HepG2 (cell line): ENCODE results near the gene OSBPL10. TPM values are rescaled to one million over a fixed set of nuclear protein-coding genes. Genes with fewer than 3 reads are reported as not detected.

ENCODE experiments used
- FOSL1 ChIP-seq: sonication (generic); formaldehyde crosslinking; IDR thresholded peaks from 2 replicates; pipeline ENCODE4 v1.9.0; 2021; ENCODE audit warnings: missing genetic modification reagents, borderline replicate concordance
- FOXK2 ChIP-seq: fragments of 450-650 bp; IDR thresholded peaks from 2 replicates; pipeline ENCODE4 v1.6.1; 2016
- KDM5B ChIP-seq: sonication (generic); formaldehyde crosslinking; IDR thresholded peaks from 2 replicates; pipeline ENCODE4 v1.4.0; 2020; ENCODE audit warnings: missing genetic modification reagents, mild to moderate bottlenecking, borderline replicate concordance
- MZF1 ChIP-seq: sonication (generic); formaldehyde crosslinking; IDR thresholded peaks from 2 replicates; pipeline ENCODE4 v1.8.1; 2023; ENCODE audit warnings: mild to moderate bottlenecking, missing genetic modification reagents, borderline replicate concordance
- PAF1 ChIP-seq: IDR thresholded peaks from 2 replicates; pipeline ENCODE4 v1.6.1; 2016; ENCODE audit warnings: missing genetic modification reagents, missing compliant biosample characterization
- PAXIP1 ChIP-seq: sonication (generic); formaldehyde crosslinking; conservative IDR thresholded peaks from 2 replicates; pipeline ENCODE4 v1.4.0; 2020; ENCODE audit warnings: mild to moderate bottlenecking, missing genetic modification reagents, moderate library complexity
- POLR2AphosphoS5 ChIP-seq: IDR thresholded peaks from 2 replicates; pipeline ENCODE4 v1.6.1; 2012; ENCODE audit warnings: low read depth, low read length
- SAP130 ChIP-seq: IDR thresholded peaks from 2 replicates; pipeline ENCODE4 v1.6.1; 2016; ENCODE audit warnings: low read depth
- SCMH1 ChIP-seq: sonication (generic); formaldehyde crosslinking; IDR thresholded peaks from 2 replicates; pipeline ENCODE4 v1.9.0; 2021; ENCODE audit warnings: missing genetic modification reagents, mild to moderate bottlenecking, borderline replicate concordance
- YEATS2 ChIP-seq: sonication (generic); formaldehyde crosslinking; IDR thresholded peaks from 2 replicates; pipeline ENCODE4 v1.4.0; 2020; ENCODE audit warnings: missing genetic modification reagents, borderline replicate concordance
- ZFP37 ChIP-seq: sonication (generic); formaldehyde crosslinking; IDR thresholded peaks from 2 replicates; pipeline ENCODE4 v1.4.0; 2020; ENCODE audit warnings: missing genetic modification reagents, borderline replicate concordance
- ZFP41 ChIP-seq: sonication (generic); formaldehyde crosslinking; IDR thresholded peaks from 2 replicates; pipeline ENCODE4 v1.4.0; 2020; ENCODE audit warnings: mild to moderate bottlenecking, missing genetic modification reagents, borderline replicate concordance
- ZNF280D ChIP-seq: sonication (generic); formaldehyde crosslinking; IDR thresholded peaks from 2 replicates; pipeline ENCODE4 v1.5.1; 2020; ENCODE audit warnings: mild to moderate bottlenecking, missing genetic modification reagents
- ZNF615 ChIP-seq: sonication (generic); formaldehyde crosslinking; IDR thresholded peaks from 2 replicates; pipeline ENCODE4 v1.5.0; 2020; ENCODE audit warnings: mild to moderate bottlenecking, missing genetic modification reagents, borderline replicate concordance
- ZNF629 ChIP-seq: sonication (generic); formaldehyde crosslinking; conservative IDR thresholded peaks from 2 replicates; pipeline ENCODE4 v1.5.0; 2020; ENCODE audit warnings: missing genetic modification reagents
- ZNF670 ChIP-seq: sonication (generic); formaldehyde crosslinking; IDR thresholded peaks from 2 replicates; pipeline ENCODE4 v1.8.0; 2022; ENCODE audit warnings: mild to moderate bottlenecking, missing genetic modification reagents, borderline replicate concordance
- ZNF75D ChIP-seq: sonication (generic); formaldehyde crosslinking; IDR thresholded peaks from 2 replicates; pipeline ENCODE4 v1.8.1; 2023; ENCODE audit warnings: missing genetic modification reagents, mild to moderate bottlenecking, borderline replicate concordance
- ZNF761 ChIP-seq: sonication (generic); formaldehyde crosslinking; conservative IDR thresholded peaks from 2 replicates; pipeline ENCODE4 v1.4.0; 2020; ENCODE audit warnings: mild to moderate bottlenecking, missing genetic modification reagents
- ZNF768 ChIP-seq: sonication (generic); formaldehyde crosslinking; IDR thresholded peaks from 2 replicates; pipeline ENCODE4 v1.4.0; 2020; ENCODE audit warnings: missing genetic modification reagents
- polyA plus RNA-seq, 8 experiments: library from polyadenylated mRNA; depleted of rRNA in 3 of 8; stranded (reverse) in 7 of 8; unstranded in 1 of 8; fragments of >200 nt; fragmentation: Illumina TruSeq in 4 of 8; extraction: Trizol in 4 of 8; gene quantifications; 2 replicates each; pipeline versions ENCODE4 v1.2.1 to v1.2.3, GENCODE V29; 2011 to 2016; ENCODE audit warnings: low read depth in 4 of 8, missing spikeins in 1 of 8, mixed read lengths in 1 of 8; ENCODE audit not compliant: insufficient read depth in 1 of 8
- total RNA-seq, 5 experiments: library from RNA; depleted of rRNA; stranded (reverse); fragments of >200 nt; fragmentation: Illumina TruSeq; extraction: Trizol; gene quantifications; 2 replicates each; pipeline ENCODE4 v1.2.3, GENCODE V29; 2016; ENCODE audit warnings: low read depth in 1 of 5
- TF ChIP-seq, protein P1 (sequence below): sonication (generic); formaldehyde crosslinking; IDR thresholded peaks from 2 replicates; pipeline ENCODE4 v1.4.0; 2020; ENCODE audit warnings: low read depth, missing genetic modification reagents

OSBPL10 gene
- total and polyA plus RNA-seq, 2 of the 13 experiments (the other 11 are each of a cell fraction or from before 2014, with no cell fraction given) = 10.3 to 28.6 TPM

DNA sequence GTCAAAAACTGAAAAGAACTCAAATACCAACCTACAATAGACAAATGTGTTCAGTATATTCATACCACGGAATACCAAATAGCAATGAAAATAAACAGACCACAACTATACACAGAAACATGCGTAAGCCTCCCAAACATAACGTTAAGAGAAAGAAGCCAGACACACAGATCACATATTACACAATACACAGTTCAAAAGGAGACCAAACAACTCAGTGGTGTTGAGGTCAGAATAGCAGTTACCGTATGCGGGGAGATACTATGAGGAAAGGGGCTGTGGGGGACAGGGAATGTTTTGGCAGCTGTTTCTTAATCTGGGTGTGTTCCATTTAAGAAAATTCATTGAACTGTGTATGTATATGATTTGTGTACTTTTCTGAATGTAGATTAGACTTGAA is 6.6 kb downstream of the OSBPL10 start (continued):
- 0 out of 2 replicates have a peak, but pooled peaks have one; percentile 21 for TF ChIP-seq FOXK2
- TF ChIP-seq, protein P1, sequence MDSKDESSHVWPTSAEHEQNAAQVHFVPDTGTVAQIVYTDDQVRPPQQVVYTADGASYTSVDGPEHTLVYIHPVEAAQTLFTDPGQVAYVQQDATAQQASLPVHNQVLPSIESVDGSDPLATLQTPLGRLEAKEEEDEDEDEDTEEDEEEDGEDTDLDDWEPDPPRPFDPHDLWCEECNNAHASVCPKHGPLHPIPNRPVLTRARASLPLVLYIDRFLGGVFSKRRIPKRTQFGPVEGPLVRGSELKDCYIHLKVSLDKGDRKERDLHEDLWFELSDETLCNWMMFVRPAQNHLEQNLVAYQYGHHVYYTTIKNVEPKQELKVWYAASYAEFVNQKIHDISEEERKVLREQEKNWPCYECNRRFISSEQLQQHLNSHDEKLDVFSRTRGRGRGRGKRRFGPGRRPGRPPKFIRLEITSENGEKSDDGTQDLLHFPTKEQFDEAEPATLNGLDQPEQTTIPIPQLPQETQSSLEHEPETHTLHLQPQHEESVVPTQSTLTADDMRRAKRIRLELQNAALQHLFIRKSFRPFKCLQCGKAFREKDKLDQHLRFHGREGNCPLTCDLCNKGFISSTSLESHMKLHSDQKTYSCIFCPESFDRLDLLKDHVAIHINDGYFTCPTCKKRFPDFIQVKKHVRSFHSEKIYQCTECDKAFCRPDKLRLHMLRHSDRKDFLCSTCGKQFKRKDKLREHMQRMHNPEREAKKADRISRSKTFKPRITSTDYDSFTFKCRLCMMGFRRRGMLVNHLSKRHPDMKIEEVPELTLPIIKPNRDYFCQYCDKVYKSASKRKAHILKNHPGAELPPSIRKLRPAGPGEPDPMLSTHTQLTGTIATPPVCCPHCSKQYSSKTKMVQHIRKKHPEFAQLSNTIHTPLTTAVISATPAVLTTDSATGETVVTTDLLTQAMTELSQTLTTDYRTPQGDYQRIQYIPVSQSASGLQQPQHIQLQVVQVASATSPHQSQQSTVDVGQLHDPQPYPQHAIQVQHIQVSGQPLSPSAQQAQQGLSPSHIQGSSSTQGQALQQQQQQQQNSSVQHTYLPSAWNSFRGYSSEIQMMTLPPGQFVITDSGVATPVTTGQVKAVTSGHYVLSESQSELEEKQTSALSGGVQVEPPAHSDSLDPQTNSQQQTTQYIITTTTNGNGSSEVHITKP (CRISPR knock-in tag) = peak; percentile 92
- no peak for TF ChIP-seq ZFP37 (CRISPR knock-in tag)
- TF ChIP-seq PAXIP1 (CRISPR knock-in tag) = peak; percentile 49; the same call in 1 of the 2 replicates
- TF ChIP-seq SAP130 (CRISPR knock-in tag) = peak; percentile 52; the same call in 1 of the 2 replicates
- TF ChIP-seq ZNF761 = no peak
- TF ChIP-seq ZNF670 (CRISPR knock-in tag) = no peak
- no peak for TF ChIP-seq ZNF629 (CRISPR knock-in tag)
- no peak for TF ChIP-seq YEATS2
- TF ChIP-seq PAF1 = no peak
- 0 out of 2 replicates have a peak, but pooled peaks have one; percentile 18 for TF ChIP-seq ZNF280D (CRISPR knock-in tag)
- TF ChIP-seq SCMH1 (CRISPR knock-in tag) = no peak
- no peak for TF ChIP-seq FOSL1 (CRISPR knock-in tag)
- TF ChIP-seq MZF1 (CRISPR knock-in tag) = no peak
- no peak for TF ChIP-seq ZNF615 (CRISPR knock-in tag)
- no peak for TF ChIP-seq ZFP41 (CRISPR knock-in tag)
- TF ChIP-seq POLR2AphosphoS5 = no peak
- no peak for TF ChIP-seq ZNF768
- TF ChIP-seq ZNF75D = no peak
- TF ChIP-seq KDM5B (CRISPR knock-in tag) = no peak
